Suprapubic skin (tissue), 4 donors: ENCODE data around the gene TTC38. TPM values are rescaled to one million over a fixed set of nuclear protein-coding genes. Genes with fewer than 3 reads are reported as not detected.

Source experiments
- DNase-seq, 2 donors: peaks; one replicate each; pipeline ENCODE4 v3.0.0-alpha.2; 2019; ENCODE audit warnings: low spot score in 2 of 2
- H3K27ac ChIP-seq: fragments of 200-600 bp; sonication (generic); one replicate; pipeline ENCODE4 v1.5.1; 2019
- H3K27me3 ChIP-seq: fragments of 200-600 bp; sonication (generic); one replicate; pipeline ENCODE4 v1.5.1; 2019
- H3K36me3 ChIP-seq: fragments of 200-600 bp; sonication (generic); one replicate; pipeline ENCODE4 v1.5.1; 2019
- H3K4me1 ChIP-seq: fragments of 200-600 bp; sonication (generic); one replicate; pipeline ENCODE4 v1.5.1; 2019
- H3K4me3 ChIP-seq: fragments of 200-600 bp; sonication (generic); one replicate; pipeline ENCODE4 v1.5.1; 2019; ENCODE audit warnings: mild to moderate bottlenecking
- H3K9me3 ChIP-seq: fragments of 200-600 bp; sonication (generic); one replicate; pipeline ENCODE4 v1.5.1; 2019
- EP300 ChIP-seq: sonication (generic); formaldehyde crosslinking; IDR thresholded peaks from one replicate; pipeline ENCODE4 v1.6.1; 2017; ENCODE audit warnings: antibody characterized with exemption
- POLR2A ChIP-seq, 2 donors: fragments of 450-650 bp; IDR thresholded peaks; one replicate each; pipeline ENCODE4 v1.6.1; 2017; ENCODE audit warnings: antibody characterized with exemption in 2 of 2, mild to moderate bottlenecking in 2 of 2, moderate library complexity in 2 of 2
- POLR2AphosphoS5 ChIP-seq, 3 donors: sonication (generic); formaldehyde crosslinking; IDR thresholded peaks; one replicate each; pipeline ENCODE4 v1.6.1; 2017; ENCODE audit warnings: antibody characterized with exemption in 3 of 3
- WGBS: methylation state at CpG from one replicate; pipeline ENCODE4 v1.1.5; 2018; 5-methylcytosine and 5-hydroxymethylcytosine counted together
- total RNA-seq, 4 donors: library from RNA; depleted of rRNA; stranded (reverse); fragments of >200 nt; gene quantifications; one replicate each; pipeline ENCODE4 v1.1.0, GENCODE V29; 2016
- TF ChIP-seq, protein P1 (sequence below), 2 donors: fragments of 200-600 bp in 1 of 2; fragments of 450-650 bp in 1 of 2; sonication (generic) in 1 of 2; IDR thresholded peaks; one replicate each; pipeline ENCODE4 v1.5.1; 2016 to 2019; ENCODE audit warnings: antibody characterized with exemption in 2 of 2, mild to moderate bottlenecking in 1 of 2, moderate library complexity in 1 of 2

Gene TTC38
- total RNA-seq, 4 donors from 2014 or later = 18.6 to 42.6 (median 35.4) TPM

DNA sequence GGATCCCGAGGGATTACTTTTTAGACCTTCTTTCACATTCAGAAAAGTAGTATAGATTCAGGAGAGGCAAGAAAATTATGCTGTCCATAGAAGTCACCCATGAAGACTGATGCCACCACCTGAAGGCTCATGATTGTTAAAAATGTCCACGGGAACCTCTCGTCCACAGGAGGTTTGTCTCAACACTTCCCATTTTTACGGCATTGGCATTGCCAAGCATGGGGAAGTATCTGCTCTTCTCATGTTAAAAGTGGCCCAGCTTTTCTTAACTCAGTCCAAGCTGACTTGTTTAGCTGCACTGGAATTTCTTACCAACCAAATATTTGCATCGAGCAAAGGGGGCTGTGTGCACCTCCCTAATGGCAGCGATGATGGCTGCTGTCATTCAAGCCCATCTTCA lies 27.3 kb upstream of the TTC38 start:
- Histone ChIP-seq H3K9me3 (no peaks in the 10 kb centered on the region), H3K4me3 (no peak overlapping the region), H3K27ac (no peak overlapping the region), H3K27me3 (no peaks in the 10 kb centered on the region), H3K36me3 (peaks cover 53% of the 10 kb centered on the region), H3K4me1 (no peaks in the 10 kb centered on the region)
- 83% methylated on average over 5 of the region's 6 CpGs for WGBS
- peak in 1 of 2 donors; percentile 20 for DNase-seq
- TF ChIP-seq EP300 (no peak), POLR2AphosphoS5 (IDR thresholded peaks at IDR 0.05) (no peak), POLR2A (IDR thresholded peaks at IDR 0.05) (no peak)
- TF ChIP-seq, protein P1, sequence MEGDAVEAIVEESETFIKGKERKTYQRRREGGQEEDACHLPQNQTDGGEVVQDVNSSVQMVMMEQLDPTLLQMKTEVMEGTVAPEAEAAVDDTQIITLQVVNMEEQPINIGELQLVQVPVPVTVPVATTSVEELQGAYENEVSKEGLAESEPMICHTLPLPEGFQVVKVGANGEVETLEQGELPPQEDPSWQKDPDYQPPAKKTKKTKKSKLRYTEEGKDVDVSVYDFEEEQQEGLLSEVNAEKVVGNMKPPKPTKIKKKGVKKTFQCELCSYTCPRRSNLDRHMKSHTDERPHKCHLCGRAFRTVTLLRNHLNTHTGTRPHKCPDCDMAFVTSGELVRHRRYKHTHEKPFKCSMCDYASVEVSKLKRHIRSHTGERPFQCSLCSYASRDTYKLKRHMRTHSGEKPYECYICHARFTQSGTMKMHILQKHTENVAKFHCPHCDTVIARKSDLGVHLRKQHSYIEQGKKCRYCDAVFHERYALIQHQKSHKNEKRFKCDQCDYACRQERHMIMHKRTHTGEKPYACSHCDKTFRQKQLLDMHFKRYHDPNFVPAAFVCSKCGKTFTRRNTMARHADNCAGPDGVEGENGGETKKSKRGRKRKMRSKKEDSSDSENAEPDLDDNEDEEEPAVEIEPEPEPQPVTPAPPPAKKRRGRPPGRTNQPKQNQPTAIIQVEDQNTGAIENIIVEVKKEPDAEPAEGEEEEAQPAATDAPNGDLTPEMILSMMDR (IDR thresholded peaks at IDR 0.05) = no peak

DNA sequence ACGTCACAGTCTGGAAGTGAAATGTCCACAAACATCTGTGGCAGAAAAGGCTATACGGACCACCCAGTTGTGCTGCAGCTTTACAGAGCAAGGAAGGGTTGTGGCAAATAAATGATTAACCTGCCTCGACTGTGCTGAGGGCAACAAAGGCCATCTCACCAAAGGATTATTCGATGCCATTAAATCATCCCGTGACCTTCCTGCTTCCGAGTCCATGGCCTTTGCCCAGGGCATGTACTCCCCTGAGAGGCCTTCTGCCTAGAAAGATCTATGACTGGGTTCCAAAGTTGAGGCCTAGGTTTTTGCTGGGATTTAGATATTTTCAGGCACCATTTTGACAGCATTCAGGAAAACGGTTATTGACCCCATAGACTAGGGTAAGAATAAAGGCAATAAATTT lies 26.9 kb upstream of the TTC38 start:
- H3K36me3 ChIP-seq = peaks cover 49% of the 10 kb centered on the region
- 83% methylated on average over 7 of the region's 7 CpGs for WGBS
- peak in 1 of 2 donors; percentile 16 for DNase-seq
- no peaks in the 10 kb centered on the region for H3K9me3 ChIP-seq
- H3K27me3 ChIP-seq = no peaks in the 10 kb centered on the region
- H3K27ac ChIP-seq = no peak overlapping the region
- no peaks in the 10 kb centered on the region for H3K4me1 ChIP-seq
- H3K4me3 ChIP-seq = no peak overlapping the region
- no peak for TF ChIP-seq EP300
- TF ChIP-seq POLR2A (IDR thresholded peaks at IDR 0.05) = no peak
- TF ChIP-seq, protein P1 (IDR thresholded peaks at IDR 0.05) = no peak
- TF ChIP-seq POLR2AphosphoS5 (IDR thresholded peaks at IDR 0.05) = no peak

DNA sequence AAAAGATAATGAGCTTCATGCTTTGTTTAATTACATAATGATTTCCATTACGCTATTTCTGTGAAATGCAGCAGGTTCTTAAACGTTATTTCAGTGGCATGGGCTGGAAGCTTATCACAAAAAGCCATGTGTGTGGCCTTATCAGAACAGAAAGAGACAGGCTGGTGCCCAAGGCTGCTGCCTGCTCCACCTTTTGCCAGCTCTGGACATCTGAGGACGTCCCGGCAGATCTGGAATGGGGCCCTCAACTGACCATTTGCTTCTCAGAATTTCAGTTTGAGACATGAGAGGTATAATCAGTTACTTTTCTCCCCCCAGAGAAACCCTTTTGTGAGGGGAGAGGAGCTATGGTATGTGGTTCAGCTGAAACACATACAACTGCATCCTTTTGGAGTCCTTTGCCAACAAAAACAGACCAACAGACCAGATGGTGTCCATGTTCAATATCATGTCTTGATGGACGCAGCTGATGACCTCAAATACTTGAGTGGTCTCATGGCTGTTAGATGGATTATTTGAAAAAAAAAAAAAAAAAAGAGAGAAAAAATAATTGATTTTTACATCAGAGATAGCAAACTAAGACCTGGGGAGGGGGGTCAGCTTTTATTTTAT lies 26.3 kb upstream of the TTC38 start:
- no peak overlapping the region for H3K27ac ChIP-seq
- 83% methylated on average over 5 of the region's 5 CpGs for WGBS
- H3K4me1 ChIP-seq = no peaks in the 10 kb centered on the region
- no peaks in the 10 kb centered on the region for H3K9me3 ChIP-seq
- no peak for DNase-seq
- H3K36me3 ChIP-seq = peaks cover 43% of the 10 kb centered on the region
- H3K4me3 ChIP-seq = no peak overlapping the region
- TF ChIP-seq, protein P1 (IDR thresholded peaks at IDR 0.05) = no peak
- TF ChIP-seq POLR2AphosphoS5 (IDR thresholded peaks at IDR 0.05) (no peak), EP300 (no peak), POLR2A (IDR thresholded peaks at IDR 0.05) (no peak)
- no peaks in the 10 kb centered on the region for H3K27me3 ChIP-seq

DNA sequence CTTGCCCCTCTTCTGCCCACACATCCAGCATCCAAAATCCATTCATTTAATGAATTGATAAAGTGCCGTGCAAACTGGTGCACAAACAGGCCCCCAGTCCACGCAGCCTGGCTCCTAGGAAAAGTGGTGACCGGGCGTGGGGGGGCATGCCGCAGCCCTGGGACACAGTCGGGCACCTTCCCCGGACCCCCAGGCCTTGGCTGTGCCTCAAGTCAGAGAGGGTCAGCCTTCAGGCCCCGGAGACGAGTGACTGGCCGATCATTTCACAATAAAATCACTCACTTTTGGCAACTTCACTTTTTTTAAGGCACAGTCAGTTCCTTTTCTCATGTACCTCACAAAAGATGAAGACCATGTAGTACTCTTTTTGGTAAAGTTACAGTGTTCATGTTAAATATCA lies 25.7 kb upstream of the TTC38 start:
- Histone ChIP-seq H3K4me1 (no peaks in the 10 kb centered on the region), H3K36me3 (peaks cover 39% of the 10 kb centered on the region)
- no peak for TF ChIP-seq EP300
- no peak for TF ChIP-seq POLR2A (IDR thresholded peaks at IDR 0.05)
- TF ChIP-seq, protein P1 (IDR thresholded peaks at IDR 0.05) = no peak
- TF ChIP-seq POLR2AphosphoS5 (IDR thresholded peaks at IDR 0.05) = no peak

DNA sequence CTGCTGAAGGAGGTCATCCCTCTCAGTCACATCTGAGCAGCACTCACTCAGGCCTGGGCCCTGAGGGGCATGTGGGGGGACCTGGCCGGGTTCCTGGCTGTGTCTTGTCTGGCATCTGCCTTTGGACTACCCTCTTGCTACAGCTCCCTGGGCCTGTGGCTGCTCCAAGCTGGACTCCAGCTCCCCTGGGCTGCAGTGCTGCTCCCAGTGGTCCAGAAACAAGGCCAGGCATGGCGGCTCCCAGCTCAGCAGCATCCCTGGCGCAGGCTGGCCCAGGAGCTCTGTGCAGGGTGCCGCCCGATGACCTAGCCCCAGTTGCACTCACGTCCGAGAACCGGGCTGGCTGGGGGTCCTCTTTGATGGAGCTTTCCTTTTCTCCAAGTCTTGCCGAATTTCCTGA lies 23.0 kb upstream of the TTC38 start:
- no peaks in the 10 kb centered on the region for H3K27me3 ChIP-seq
- no peak overlapping the region for H3K4me3 ChIP-seq
- H3K4me1 ChIP-seq = peaks cover 14% of the 10 kb centered on the region
- DNase-seq = no peak
- TF ChIP-seq EP300 (no peak), POLR2AphosphoS5 (IDR thresholded peaks at IDR 0.05) (no peak), POLR2A (IDR thresholded peaks at IDR 0.05) (no peak)
- TF ChIP-seq, protein P1 (IDR thresholded peaks at IDR 0.05) = no peak
- H3K36me3 ChIP-seq = peaks cover 22% of the 10 kb centered on the region
- no peaks in the 10 kb centered on the region for H3K9me3 ChIP-seq
- no peak overlapping the region for H3K27ac ChIP-seq
- 89% methylated on average over 8 of the region's 9 CpGs for WGBS

More for the DNA sequence above, 25.7 kb upstream of the TTC38 start:
- 91% methylated on average over 10 of the region's 10 CpGs for WGBS
- DNase-seq = no peak
- H3K4me3 ChIP-seq = no peak overlapping the region
- H3K9me3 ChIP-seq = no peaks in the 10 kb centered on the region
- H3K27ac ChIP-seq = no peak overlapping the region
- H3K27me3 ChIP-seq = no peaks in the 10 kb centered on the region
